Stimulated activated CD8-positive, alpha-beta memory T cell treated with anti-CD3 and anti-CD28 coated beads, Interleukin-12 subunit alpha, Interleukin-12 subunit beta, amount 100 ng/mL, for 24 hours (primary cell): Measurements from ENCODE around the gene MDGA2.
"Not testable (repeated sequence)": the region's sequence is repeated elsewhere in the genome, so short reads cannot be mapped to it uniquely, and the experiment has no call there.

Experiments used
- DNase-seq: peaks from one replicate; pipeline ENCODE4 v3.0.0-alpha.2; 2020; ENCODE audit errors: extremely low read depth

Gene MDGA2

DNA sequence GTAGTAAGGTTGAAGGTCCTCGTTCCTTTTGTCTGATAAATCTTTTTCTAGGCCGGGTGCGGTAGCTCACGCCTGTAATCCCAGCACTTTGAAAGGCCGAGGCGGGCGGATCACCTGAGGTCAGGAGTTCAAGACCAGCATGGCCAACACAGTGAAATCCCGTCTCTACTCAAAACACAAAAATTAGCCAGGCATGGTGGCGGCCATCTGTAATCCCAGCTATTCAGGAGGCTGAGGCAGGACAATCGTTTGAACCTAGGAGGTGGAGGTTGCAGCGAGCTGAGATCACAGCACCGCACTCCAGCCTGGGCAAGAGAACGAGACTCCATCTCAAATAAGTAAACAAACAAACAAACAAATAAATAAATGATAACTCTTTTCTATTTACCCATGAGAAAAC is 51.3 kb downstream of the MDGA2 start:
- DNase-seq = not testable (repeated sequence)

DNA sequence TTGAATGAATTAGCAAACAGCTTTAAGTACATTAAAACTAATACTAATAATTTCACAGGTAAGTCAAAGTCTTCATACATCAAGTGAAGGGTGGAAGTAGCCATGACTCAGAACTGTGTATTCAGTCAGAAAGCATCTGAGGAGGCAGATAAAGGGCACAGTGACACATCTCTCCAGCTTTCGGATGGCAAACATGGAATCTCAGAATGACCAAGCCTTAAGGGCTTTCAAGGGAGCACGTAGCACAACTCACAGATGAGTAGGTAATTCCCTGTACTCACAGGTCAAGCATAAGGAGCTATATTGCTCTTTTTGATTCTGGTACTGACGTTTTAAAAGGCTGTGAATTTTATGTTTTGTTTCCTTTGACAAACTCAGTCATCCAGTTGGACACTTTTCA is 56.0 kb downstream of the MDGA2 start:
- DNase-seq = no peak

DNA sequence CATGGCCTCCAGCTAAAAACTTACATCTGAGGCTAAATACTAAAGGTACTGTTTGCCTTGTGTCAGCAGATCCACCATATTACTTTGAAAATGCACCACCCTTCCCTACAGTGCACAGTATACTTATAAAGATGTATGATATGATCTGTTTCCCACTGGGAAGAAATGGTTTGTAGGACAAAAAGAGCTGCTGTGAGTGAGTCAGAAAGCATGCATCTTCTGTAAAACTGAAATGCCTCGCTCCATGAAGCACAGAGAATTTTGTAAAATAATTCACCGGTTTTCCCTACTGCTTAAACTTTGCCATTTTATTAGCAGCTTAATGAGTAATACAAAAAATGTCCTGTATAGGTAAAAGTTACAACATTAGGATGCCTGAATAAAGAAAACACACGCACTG is 68.8 kb downstream of the MDGA2 start:
- no peak for DNase-seq

DNA sequence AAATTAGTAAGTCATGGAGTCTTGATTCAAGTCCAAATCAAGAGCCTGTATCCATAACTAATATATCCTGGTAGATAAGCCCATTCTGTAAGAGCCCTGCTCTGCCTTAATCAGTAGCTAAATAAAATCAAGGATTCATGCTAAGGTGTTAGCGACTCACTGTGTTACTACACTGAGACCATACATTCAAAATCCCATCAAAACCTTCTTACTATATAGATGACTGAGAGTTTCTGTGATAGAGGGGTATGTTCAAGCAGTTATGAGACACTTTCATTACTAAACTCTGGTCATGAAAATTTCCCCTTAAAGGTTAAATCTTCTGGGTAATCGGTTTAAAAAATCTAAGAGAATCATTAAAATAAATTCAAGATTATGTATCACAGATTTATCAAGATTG is 78.5 kb downstream of the MDGA2 start:
- no peak for DNase-seq

DNA sequence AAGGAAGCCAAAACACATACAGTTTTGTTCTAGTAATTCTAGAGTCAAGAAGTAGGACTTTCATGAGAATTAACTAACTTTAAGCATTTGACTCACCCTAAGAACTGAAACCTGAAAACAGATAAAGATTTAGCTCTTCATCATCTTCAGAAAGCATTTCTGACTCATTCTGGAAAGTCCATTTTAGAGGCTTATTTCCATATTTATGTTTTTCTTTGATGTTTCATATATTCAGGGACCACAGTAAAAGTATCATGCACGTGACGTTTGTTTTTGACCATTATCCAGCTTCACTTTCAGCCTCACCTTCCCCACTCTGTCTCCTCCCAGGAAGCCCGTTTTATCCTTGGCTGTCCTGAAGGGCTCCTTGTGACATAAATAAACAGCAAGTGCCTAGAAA is 79.2 kb downstream of the MDGA2 start:
- DNase-seq = no peak

DNA sequence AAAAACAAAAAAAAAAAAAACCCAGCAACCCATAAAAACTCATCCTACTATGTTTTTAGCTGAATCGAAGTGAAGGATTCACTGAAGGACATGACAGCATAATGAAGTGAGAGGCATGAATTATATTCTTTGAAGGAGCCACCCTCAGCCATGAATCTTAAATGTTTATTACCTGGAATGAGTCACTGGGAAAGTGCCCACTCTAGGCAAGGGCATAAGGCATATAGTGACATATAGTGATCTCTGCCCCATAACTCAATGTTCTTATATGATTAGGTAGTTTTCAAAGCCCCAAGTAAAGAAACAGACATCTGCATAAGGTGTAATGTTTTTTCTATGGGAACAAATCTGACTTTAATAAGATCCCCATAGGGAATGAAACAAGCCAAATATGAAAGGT is 79.9 kb downstream of the MDGA2 start:
- no peak for DNase-seq

DNA sequence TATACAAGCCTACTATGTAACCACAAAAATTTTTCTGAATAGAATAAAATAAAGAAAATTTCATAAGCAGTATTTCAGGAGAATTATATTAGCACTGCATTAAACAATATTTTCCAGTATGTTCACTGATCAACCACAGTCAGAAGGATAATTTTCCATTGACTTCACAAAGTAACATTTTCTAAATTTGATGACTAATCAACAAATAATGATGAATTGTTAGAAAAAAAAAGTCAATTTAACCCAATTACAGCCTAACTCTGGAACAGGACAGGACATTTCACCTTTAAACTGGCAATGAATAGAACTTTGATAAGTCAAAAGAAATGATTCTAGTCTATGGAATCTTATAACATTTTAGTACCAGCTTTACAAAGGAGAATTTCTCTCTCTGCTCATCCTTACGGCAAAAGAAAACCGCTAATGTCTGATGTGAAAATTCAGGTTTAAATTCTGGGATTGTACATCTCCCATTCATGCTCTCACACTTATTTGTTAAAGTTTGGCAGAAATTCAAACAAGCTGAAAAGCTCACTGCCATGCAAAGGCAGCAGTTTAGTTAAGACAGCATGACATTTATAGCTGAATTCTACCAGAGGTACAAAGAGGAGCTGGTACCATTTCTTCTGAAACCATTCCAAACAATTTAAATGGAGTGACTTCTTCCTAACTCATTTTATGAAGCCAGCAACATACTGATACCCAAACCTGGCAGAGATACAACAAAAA is 84.5 kb downstream of the MDGA2 start:
- DNase-seq = no peak

DNA sequence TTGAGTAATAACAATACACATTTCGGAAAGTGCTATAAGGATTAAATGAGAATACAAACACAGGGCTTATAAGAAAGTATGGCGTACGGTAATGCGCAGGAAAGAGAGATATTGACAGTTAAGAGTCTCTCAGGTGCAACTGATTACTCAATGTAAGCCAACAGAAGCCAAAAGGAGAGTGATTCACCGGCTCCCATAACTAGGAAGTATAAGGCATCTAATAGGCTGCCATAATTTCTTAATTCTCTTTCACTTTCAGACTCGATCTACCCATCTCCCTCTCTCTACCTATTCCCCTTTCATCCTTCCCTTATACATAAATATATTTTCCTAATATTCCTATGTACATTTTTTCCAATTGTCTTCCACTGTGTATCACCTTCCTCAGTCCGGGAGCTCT is 90.0 kb downstream of the MDGA2 start:
- DNase-seq = no peak

DNA sequence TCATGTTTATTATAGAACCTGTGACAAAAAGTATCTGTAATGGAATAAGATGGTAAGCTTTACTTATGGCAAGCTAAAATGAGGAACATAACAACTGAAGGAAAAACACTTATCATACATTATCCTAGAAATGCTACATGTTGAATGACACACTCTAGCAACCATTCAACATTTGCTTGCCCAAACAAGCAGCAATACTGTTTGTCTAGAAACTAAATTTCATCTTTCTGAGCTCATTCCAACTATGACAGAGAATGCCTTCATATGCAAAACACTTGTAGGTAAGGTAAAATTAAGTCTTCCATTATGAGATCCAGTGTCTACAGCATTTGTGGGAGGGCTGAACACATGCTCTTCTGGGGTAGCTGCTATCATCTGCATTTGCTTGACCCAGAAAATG is 108.1 kb downstream of the MDGA2 start:
- DNase-seq = no peak

DNA sequence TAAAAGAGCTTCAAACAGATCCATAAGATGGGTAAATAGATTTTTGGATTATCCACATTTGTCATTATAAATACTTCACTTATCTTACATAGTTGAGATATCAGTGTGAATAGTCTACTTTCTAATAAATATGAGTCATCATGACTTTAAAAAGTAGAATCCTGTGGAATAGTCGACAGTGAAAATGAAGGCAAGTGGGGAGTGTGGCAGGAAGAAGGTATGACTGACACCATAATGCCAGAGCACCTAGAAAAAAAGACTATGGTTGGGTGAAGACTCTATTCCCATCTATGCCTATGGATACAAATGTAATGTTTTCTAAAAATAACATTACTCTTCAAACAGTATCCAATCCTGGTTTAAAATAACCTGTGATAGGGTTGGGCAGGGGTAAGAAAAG is 117.5 kb downstream of the MDGA2 start:
- DNase-seq = no peak

DNA sequence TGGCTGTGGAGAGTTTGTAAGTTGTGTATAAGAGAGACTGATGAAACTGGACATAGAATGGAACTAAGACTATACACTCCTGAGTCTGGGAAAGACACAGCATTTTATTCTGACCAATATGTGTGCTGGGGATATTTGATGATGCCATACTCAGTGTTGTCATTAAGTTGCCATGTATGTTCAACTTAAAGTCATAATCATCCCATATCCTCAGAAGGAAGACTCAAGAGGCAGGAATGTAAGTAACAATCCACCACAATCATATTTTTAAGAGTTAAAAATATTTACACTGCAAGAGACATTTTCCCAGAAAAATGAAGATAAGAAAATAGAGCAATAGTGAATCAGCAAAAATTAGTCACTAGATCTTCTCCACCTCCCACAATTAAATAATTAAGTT is 120.1 kb downstream of the MDGA2 start:
- DNase-seq = no peak

DNA sequence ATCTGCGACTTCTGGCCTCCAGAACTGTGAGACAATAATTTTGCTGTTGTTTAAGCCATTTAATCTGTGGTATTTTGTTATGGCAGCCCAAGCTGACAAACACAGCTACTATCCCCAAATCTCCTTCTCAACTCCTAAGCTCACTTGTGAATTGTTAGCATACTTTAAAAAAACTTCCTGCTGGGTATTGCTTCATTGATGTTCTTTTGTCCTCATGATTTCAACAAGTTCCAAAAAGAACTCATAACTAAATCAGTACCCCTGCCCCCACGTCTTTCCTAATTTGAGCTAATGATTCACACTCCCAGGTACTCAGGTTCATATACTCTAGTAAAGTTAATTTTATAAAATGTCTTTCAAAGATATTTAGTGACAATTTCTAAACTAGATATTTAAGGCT is 125.5 kb downstream of the MDGA2 start:
- DNase-seq = no peak

DNA sequence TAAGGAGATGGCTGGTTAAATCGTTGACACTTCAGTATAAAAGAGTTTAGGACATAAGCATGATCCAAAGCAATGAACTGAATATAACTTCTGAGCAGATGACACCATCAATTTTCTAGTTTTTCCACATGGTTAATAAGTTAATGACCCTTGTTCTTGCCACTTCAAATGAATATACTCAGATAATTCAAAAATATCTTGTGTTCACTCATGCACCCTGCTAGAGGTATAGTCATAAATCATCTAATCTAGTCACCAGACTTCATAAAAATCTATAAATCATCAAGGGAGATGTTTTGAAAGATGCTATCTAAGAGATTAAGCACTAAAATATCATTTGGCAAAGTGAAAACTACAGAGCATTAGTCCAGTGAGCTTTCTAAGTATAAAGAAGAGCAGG is 131.9 kb downstream of the MDGA2 start:
- no peak for DNase-seq

DNA sequence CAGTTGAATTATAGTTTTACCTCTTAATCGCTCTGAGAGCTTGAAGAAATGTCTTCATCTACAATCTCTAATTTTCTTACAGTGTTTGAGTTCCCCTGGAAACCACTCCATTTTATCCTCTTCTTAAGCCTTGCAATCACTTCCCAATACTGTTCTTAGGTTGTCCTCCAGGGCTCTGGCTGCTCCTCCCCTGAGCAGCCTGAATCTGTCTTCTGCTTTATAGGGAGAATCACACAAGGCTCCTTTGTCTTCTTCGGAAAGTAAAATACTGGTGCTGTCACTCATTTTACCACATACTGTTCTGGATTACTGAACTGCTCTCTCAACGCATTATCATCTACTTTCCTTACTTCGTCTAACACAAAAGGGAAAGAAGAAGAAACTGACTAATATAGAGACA is 133.7 kb downstream of the MDGA2 start:
- no peak for DNase-seq

DNA sequence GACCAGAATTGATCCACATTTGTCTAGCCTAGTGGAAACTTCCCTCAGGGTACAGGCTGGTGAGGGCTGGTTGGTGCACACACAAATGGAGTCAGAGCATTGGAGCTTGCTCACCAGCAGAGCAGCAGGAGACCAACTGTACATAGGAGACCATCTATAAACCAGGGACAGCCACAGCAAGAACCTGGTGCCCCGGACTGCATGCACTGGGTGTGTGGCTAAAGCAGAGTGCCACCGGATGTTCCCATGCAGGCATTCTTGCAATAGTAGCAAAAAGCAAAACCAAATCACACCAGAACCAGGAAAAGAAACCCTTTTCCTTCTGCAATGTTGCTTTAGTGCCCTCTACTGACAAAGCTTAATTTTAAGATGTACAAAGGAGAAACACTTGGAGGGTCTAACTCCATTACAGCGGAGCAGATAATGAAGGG is 136.4 kb downstream of the MDGA2 start:
- no peak for DNase-seq

DNA sequence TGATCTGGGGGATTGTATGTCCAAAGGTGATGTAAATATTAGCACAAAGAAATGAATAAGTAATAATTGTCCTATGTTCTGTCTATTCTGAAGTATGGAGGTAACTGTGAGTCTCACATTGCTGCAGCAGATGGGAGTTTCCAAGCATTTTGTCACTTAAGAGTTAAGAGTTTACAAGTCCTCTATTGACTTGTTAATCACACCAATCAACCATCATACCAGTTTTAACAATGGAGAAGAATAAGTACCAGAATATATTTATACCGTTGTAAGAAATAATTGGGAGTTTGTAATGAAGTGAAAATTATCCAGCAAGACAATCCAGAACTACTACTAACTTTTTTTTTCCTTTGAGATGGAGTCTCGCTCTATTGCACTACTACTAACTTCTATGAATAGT is 139.1 kb downstream of the MDGA2 start:
- no peak for DNase-seq

DNA sequence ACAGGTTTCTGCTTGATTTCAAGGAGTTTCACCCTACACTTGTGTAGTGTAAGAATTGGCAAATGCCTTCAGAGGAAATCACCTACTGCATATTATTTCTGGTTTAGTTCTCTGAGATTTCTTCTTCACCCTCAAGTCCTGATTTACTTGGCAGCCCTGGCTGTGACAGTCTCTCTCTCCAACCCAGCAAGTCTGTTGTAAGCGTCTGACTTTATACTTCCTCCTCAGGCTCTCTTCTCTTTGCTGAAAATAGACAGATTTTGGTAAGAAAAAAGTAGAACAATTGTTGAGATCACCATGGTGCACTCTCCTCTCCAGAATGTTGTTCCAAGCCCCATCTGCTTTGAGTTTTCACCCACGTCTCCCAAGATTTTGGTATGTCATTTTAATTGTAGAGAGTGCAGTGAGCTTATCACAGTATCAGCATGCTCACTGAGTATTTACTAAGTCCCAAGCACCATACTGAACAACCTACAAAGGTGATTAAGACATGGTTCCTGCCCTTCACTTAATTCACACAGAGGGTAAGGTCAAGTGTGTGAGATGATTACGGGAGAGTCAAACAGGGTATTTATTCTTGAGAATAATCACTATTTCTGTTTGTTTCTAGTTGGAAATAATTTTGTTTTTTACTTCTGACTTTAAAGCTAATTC is 148.7 kb downstream of the MDGA2 start:
- no peak for DNase-seq

DNA sequence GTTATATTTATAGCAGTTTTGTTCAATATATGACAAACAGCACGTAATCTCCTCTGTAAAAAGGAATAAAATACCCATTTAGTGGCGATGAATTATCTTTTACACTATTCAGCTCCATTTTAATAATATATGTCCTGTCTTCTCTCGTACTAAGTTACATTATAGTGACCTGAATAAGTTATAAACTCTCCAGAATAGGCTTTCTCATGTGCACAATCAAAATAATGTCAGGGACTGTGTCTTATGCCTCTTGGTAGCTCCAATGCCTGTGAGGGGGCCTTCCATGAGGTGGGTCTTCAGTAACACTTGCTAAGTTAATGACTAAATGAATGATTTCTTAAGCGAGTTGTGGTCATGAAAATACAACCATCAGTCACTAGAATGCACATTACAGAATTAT is 150.9 kb downstream of the MDGA2 start:
- DNase-seq = no peak

DNA sequence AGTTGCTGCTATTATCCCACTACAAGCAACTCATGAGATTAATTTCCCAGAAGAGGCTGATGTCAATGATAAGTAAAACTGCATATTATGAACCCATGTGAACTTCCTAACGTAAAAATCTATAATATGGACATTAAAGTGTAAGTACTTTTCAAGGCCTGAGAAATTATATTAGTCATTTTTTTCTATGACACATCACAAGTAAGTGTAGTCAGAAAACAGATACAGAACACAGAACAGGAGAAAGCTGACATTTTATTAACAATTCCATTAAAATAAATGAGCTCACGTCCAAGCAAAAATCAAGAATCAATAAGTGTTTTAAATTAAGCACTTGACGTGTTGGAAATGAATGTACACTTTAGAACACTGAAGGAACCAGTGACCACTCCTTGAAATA is 155.0 kb downstream of the MDGA2 start:
- no peak for DNase-seq

DNA sequence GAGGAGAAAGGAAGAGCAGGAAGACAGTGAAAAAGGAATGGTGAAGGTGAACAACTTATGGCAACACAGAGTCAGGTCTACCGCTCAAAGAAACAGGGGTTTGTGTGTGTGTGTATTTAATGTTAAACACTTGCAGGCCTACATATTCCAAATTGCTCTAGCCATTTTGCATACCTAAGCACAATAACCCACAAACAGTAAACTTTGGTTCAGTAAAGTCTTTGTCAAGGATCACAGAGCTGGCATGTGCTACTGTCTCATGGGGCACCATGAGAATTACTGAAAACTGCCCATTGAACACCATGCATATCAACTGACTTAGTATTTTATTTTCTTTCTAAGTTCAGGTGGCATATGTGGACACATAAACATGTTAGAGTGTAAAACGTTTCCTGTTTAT is 163.6 kb downstream of the MDGA2 start:
- no peak for DNase-seq

DNA sequence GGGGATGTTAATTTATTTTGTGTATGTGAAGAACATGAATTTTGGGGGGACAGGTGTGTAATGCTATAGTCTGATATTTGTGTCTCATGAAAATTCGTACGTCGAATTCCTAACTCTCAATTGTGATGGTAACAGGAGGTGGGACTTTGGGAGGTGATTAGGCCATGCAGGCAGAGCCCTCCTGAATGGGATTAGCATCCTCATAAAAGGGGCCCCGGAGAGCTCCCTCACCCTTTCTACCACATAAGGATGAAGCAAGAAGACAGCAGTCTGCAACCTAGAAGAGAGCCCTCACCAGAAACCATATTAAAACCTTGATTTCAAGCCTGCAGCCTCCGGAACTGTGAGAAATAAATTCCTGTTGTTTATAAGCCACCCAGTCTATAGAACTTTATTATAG is 165.4 kb downstream of the MDGA2 start:
- DNase-seq = no peak

DNA sequence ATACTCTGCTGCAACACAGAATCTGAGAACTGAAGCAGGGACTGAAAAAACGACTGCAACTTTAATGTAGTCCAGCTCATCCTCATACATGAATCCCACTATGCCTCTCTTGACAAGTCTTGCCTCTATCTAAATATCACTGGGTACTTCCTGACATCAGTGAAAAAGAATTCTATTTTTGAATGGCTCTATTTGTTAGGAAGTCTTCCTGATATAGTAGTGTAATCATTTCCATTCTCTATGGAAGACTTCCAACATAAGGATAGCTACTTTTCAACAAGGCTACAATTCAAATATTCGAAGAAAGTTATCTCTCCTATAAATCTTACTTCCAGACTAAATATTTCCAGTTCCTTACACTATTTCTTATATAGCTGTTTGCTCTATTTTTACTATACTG is 167.5 kb downstream of the MDGA2 start:
- DNase-seq = no peak

DNA sequence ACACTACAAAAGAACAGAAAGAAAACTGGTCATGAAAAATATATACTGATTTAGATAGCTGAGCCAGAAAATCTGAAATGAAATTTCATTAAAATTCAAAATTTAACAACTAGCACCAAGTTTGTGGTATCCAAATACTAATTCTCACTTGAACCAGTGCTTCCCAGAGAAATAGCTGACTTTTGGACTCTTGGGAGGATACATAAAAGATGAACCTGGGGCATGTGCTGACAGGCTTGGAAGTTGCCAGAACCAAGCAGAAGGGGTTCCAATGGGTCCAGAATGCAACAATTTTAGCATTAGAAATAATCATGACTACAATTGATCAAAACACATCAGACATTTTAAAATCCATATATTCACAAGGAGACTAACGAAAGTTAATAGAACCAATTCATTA is 175.0 kb downstream of the MDGA2 start:
- DNase-seq = no peak

DNA sequence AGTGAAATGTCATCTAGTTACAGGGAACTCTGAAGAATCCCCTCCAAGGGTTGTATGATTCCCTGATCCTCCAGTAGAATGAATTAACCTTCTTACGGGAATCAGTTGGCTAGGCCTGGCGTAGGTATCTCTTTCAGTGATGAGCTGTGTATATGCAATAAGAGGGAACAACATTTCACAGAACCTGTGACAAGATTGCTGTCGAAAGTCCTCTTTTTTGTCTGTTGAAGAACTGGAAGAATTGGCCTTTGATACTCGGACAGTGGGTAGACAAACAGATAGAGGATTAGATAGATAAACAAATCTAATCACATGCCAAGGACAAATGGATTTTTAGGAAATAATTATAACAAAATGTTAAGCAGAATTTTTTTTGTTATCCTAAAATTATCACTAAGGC is 184.6 kb downstream of the MDGA2 start:
- no peak for DNase-seq
